Measurements from ENCODE around the gene CIAO2B. TPM values are rescaled to one million over a fixed set of nuclear protein-coding genes. Genes with fewer than 3 reads are reported as not detected.

Gene CIAO2B
- total and polyA plus RNA-seq, 2 experiments from 2014 or later: 92.4 to 181 TPM

GRCh38 chr16:66976746-66977145 is 42.5 kb upstream of the CIAO2B start:
- Histone ChIP-seq H3K9me2 (ENCODE audit: insufficient read depth) (no peaks in the 10 kb centered on the region), H3K4me3 (no peak overlapping the region), H2AFZ (no peak overlapping the region), H3K27ac (ENCODE audit: low read depth) (no peak overlapping the region), H3K36me3 (ENCODE audit: insufficient read depth) (no peaks in the 10 kb centered on the region), H3K27me3 (ENCODE audit: insufficient read depth) (no peaks in the 10 kb centered on the region), H3K4me2 (no peak overlapping the region), H3K79me2 (replicated peaks; ENCODE audit: insufficient read depth) (no peaks in the 10 kb centered on the region), H3F3A (replicated peaks; ENCODE audit: low read depth) (no peaks in the 10 kb centered on the region), H3K4me1 (ENCODE audit: insufficient read depth) (no peaks in the 10 kb centered on the region), H4K20me1 (replicated peaks; ENCODE audit: insufficient read depth) (no peaks in the 10 kb centered on the region)
- DNase-seq (ENCODE audit: low spot score): peak; percentile 18
- H3K36me3 Mint-ChIP-seq (ENCODE audit: low read depth): no peaks in the 10 kb centered on the region
- TF ChIP-seq CREB1 (CRISPR knock-in tag; IDR thresholded peaks at IDR 0.05; ENCODE audit: low read depth) (no peak), ZNF462 (CRISPR knock-in tag; IDR thresholded peaks at IDR 0.05) (no peak), EZH2phosphoT487 (IDR thresholded peaks at IDR 0.05; ENCODE audit: unreplicated experiment) (no peak), NANOG (IDR thresholded peaks at IDR 0.05; ENCODE audit: borderline replicate concordance) (no peak), ZNF331 (CRISPR knock-in tag; IDR thresholded peaks at IDR 0.05; ENCODE audit: low read depth) (no peak), ZNF114 (CRISPR knock-in tag; IDR thresholded peaks at IDR 0.05) (no peak), CTCF (conservative IDR thresholded peaks at IDR 0.05; ENCODE audit: low read depth in 2 of 2) (no peak), POLR2AphosphoS5 (IDR thresholded peaks at IDR 0.05; ENCODE audit: low read depth) (no peak), EZH2 (IDR thresholded peaks at IDR 0.05; ENCODE audit: low read depth, unreplicated experiment) (no peak), STAT1 (IDR thresholded peaks at IDR 0.05; ENCODE audit: unreplicated experiment) (no peak), ETS1 (IDR thresholded peaks at IDR 0.05) (no peak), JUNB (IDR thresholded peaks at IDR 0.05; ENCODE audit: unreplicated experiment) (no peak)
- no peaks in the 10 kb centered on the region; the same call in 2 of the 3 replicates for H3K9me3 Mint-ChIP-seq
- H3K4me3 Mint-ChIP-seq: no peak overlapping the region
- H3K27me3 Mint-ChIP-seq (ENCODE audit: insufficient read depth, low read depth, poor library complexity): peaks cover 7% of the 10 kb centered on the region
- no peak for ATAC-seq
- H3K4me1 Mint-ChIP-seq: peaks cover 3% of the 10 kb centered on the region; the same call in 1 of the 3 replicates
- no peak overlapping the region for H3K27ac Mint-ChIP-seq

Data from GM23338 (cell line).